RPMI7951 (cell line): ENCODE results near the gene HEYL. TPM values are rescaled to one million over a fixed set of nuclear protein-coding genes. Genes with fewer than 3 reads are reported as not detected.
"Not testable (repeated sequence)": the region's sequence is repeated elsewhere in the genome, so short reads cannot be mapped to it uniquely, and the experiment has no call there.

Source experiments
- DNase-seq: peaks from one replicate; pipeline ENCODE4 v3.0.0-alpha.2; 2012; ENCODE audit warnings: low read depth
- total RNA-seq: library from RNA; depleted of rRNA; stranded (reverse); fragments of >200 nt; shearing (Covaris generic); gene quantifications from 2 replicates; pipeline ENCODE4 v1.2.3, GENCODE V29; 2014; rRNA removed

Gene HEYL
- total RNA-seq, 1 experiment from 2014 or later = not detected

DNA sequence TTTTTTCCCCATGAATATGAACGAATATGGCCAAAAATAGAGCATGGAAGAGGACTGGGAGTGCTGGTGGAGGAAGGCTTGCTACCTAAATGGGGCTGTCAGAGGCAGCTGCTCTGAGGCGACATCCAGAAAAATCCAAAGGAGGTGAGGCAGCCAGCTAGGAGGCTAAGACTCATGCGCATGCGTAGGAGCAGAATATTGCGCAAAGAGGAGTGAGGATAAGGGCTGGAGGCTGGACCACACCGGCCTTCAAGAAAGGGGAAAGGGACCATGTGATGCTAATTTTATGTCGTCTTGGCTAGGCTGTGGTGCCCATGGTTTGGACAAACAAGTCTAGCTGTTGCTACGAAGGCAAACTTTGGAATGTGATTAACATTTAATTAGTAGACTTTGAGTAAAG, 30.5 kb downstream of the HEYL start:
- DNase-seq = no peak

DNA sequence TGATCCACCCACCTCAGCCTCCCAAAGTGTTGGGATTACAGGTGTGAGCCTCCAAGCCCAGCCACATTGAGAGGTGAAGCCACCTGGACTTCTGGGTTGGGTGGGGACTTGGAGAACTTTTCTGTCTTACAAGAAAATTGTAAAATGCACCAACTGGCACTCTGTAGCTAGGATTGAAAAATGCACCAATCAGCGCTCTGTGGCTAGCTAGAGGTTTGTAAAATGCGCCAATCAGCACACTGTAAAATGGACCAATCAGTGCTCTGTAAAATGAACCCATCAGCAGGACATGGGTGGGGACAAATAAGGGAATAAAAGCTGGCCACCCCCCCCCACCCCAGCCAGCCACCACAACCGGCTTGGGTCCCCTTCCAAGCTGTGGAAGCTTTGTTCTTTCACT, 35.8 kb downstream of the HEYL start:
- DNase-seq = not testable (repeated sequence)

DNA sequence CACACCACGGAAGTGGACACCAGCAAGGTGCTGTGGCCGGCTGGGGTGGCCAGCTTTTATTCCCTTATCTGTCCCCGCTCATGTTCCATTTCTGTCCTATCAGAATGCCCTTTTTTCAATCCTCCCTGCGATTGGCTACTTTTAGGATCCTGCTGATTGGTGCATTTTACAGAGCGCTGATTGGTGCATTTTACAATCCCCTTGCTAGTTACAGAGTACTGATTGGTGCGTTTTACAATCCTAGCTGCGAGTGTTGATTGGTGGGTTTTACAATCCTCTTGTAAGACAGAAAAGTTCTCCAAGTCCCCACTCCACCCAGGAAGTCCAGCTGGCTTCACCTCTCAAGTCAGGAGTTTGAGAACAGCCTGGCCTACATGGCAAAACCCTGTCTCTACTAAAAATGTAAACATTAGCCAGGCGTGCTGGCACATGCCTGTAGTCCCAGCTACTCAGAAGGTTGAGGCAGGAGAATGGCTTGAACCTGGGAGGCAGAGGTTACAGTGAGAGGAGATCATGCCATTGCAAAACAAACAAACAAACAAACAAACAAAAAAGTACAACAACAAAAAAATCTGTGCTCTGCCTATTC, 37.7 kb downstream of the HEYL start:
- DNase-seq = not testable (repeated sequence)

DNA sequence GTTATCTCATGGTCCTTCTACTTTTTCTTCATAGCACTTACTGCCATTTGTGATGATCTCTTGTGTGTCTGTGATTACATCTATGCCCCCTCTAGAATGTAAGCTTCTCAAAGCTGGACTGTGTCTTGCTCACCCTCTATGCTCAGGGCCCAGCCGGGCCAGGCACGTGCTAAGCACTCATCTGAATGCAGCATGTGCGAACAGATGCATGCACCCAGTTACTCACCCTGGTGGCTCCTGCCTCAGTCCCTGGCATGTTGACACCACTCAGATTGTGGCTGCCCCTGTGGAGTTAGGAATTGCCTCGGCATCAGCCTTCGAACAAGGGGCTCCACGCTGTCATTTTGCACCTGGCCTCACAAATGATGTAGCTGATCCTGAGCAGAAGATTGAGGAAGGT, 43.3 kb downstream of the HEYL start:
- DNase-seq = no peak

DNA sequence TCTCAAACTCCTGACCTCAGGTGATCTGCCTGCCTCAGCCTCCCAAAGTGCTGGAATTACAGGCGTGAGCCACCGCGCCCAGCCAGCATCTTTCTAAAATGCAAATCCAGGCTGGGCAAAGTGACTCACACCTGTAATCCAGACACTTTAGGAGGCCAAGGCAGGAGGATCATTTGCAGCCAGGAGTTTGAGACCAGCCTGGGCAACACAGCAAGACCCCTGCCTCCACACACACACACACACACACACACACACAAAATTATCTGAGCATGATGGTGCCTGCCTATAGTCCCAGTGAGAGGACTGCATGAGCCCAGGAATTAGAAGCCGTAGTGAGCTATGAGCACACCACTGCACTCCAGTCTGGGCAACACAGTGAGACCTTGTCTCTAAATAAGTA, 46.1 kb downstream of the HEYL start:
- no peak for DNase-seq

DNA sequence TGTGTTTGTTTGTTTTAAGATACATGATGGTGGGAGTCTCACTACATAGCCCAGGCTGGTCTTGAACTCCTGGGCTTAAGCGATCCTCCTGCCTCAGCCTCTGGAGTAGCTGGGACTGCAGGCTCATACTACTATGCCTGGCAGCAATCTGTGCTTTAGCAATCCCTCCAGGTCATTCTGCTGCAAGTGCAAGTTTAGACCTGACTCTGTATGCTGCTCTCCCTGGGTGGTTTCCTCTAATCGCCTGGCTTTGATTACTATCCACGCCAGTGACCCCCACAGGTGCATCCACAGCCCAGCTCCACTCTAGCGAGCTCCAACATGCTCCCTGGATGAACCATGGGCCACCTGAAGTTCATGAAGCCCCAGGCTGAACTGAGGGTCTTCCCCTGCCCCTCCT, 47.4 kb downstream of the HEYL start:
- no peak for DNase-seq

DNA sequence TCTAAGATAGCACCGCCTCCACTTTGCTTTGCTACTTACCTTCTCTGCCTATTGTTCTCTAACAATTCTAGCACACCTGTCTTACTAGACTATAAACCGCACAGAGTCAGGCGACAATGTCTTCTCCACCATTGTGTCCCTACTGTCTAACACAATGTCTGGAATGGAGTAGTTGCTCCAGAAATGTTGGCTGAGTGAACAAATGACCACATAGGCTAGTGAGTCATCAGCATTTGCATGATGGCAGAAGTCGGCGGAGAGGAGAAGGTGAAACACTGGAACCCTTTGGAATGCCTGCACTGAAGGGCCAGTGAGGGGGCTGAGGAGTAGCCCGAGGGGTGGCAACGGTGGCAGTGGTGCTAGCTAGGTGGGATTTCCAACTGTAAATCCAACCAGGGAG, 48.9 kb downstream of the HEYL start:
- DNase-seq = peak; percentile 59

DNA sequence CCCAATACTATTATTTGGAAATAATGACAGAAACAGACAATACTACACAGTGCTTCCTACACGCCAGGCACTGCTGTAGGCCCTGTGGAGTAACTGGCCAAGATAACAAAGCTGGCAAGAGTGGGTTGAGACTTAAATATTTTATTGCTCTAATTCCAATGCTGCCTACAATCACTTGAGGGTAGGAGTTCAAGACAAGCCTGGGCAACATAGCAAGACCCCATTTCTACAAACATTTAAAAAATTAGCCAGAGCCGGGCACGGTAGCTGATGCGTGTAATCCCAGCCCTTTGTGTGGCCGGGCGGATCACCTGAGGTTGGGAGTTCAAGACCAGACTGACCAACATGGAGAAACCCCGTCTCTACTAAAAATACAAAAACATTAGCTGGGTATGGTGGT, 53.5 kb downstream of the HEYL start:
- DNase-seq = no peak

DNA sequence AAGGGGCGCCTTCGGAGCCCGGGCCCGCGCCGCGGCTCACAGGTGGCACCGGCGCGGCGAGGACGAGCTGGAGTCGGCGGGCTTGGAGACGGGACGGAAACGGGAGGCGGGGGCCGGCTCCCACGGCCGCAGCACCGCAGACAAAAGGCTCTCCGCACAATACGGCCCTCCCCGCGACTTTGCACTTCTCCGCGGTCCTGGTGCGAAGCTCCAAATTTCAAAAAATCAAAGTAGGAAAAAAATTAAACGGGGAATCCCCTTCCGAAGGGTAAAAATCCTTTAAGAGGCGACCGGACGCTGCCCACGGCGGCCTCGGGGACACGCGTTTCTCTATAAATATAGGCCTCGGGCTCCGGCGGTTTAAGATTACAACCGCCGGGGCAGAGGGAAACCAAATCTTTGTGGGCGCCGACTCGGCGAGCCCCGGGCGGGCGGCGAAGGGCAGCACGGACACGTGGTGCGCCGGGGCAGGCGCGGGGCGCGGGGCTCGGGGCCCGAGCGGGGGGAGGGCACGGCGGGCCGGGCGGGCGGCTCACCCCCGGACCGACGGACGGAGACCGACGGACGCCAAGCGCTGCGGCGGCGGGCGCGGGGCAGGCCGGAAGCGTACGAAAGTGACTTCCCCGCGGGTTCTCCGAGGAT, 63.3 kb downstream of the HEYL start:
- DNase-seq = peak; percentile 58

DNA sequence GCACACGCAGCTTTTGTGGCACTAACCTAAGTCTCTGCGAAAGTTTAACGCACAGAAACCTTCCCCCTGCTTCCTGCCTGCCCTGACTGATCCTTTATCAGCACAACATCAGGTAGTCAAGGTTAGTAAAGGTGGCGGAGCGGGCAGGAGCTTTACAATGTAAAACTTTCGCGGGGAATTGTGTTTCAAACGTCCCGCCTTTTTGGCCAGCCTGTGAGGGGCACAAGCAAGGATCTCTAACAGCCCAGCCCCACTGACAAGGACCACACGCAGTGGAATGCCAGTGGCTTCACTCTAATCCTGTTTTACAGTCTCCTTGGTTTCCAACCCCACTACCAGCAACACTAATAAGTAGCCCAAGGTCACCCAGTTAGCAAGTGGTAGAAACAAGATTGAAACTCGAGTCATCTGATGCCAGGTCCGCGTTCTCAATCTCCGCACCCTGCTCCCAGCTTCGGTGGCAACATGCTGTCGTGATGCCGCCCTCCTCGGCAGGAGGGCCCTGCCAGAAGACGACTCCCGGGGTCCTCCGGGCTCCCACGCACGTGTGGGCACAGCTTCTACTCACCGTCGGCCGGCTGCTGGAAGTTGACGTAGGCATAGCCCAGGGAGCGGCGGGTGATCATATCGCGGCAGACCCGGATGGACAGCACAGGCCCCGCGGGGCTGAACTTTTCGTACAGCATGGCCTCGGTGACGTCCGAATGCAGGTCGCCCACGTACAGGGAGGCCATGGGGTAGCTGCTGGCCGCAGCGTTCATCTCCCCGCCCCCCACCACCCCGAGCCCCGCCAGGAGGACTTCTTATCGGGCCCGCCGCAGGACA, 64.0 kb downstream of the HEYL start:
- DNase-seq = peak; percentile 66

DNA sequence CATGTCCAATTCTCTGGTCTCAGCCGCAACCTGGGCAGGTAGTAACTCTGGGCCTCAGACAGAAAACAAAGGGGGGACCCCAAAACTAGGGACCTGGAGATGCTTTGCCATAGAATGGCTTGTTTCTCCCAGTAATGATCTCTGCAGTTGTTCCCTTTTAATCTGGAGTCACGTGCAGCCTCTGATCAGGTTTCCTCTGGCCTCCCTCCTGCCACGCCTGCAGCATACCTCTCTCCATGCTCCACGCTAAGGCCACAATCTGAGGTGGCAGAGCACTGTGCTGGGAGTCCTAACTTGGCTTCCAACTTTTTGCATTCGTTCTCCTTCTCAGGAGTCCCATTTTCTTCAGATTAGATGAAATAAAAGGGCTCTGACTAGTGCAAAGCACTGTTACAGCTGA, 64.8 kb downstream of the HEYL start:
- DNase-seq = no peak

Other genes starting within 250 kb of the HEYL start
- gene BMP8A, start 148.0 kb downstream of the HEYL start, total RNA-seq = not detected in 2 replicates
- gene PABPC4, start 62.9 kb downstream of the HEYL start, total RNA-seq = 84.9 and 116 TPM in 2 replicates
- not detected in 2 replicates for gene NT5C1A, start 32.5 kb upstream of the HEYL start, total RNA-seq
- 0.10 and 0.12 TPM in 2 replicates for gene HPCAL4, start 51.8 kb upstream of the HEYL start, total RNA-seq
- 65.8 and 75.6 TPM in 2 replicates for gene PPIE, start 99.2 kb upstream of the HEYL start, total RNA-seq
- 1.9 and 2.6 TPM in 2 replicates for gene OXCT2, start 131.7 kb upstream of the HEYL start, total RNA-seq
- 2.4 TPM in 2 replicates for gene BMP8B, start 149.2 kb upstream of the HEYL start, total RNA-seq
- 23.7 and 29.8 TPM in 2 replicates for gene TRIT1, start 243.9 kb upstream of the HEYL start, total RNA-seq